ENCODE data around the gene CLCN5. TPM values are rescaled to one million over a fixed set of nuclear protein-coding genes. Genes with fewer than 3 reads are reported as not detected.

Gene CLCN5
- total RNA-seq, 1 donor from 2014 or later, result 7.2 TPM

DNA sequence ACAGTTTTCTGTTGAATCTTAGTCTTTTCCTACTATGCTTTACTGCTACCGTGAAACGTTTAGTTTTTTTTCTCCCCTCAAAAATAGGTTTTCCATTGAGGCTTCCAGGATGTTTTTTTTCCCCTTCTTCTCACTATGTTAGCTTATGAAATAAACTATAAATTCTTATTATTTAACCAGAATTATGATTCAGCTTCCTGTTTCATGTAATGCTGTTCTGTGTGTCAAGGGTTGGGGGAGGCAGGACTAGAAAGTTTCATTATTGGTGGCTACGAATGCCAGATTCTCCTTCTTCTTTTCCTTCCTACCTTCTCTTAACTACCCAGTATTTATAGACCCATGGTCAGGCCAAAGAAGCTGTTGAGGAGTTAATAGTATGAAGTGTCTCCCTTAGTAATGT, 11.8 kb downstream of the CLCN5 start:
- no peak for DNase-seq (ENCODE audit: low spot score)

DNA sequence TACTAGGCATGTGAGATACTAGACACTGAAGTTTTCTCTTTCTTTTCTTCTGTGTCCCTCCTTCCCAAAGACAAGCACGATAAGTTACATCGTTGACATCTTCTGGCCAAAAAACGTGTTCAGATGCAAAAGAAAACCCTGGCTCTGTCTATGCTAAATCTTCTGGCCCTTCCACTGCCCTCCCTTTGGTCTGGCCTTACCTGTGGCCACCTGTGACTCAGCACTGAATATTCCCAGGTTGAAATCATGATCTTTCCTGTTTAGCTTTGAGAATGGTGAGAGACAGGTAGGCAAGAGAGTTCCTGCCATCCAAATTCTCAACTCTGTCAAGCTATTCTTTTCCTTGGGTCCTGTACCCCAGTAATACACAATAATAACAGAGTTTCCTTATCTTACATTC, 12.3 kb downstream of the CLCN5 start:
- DNase-seq (ENCODE audit: low spot score), result no peak

DNA sequence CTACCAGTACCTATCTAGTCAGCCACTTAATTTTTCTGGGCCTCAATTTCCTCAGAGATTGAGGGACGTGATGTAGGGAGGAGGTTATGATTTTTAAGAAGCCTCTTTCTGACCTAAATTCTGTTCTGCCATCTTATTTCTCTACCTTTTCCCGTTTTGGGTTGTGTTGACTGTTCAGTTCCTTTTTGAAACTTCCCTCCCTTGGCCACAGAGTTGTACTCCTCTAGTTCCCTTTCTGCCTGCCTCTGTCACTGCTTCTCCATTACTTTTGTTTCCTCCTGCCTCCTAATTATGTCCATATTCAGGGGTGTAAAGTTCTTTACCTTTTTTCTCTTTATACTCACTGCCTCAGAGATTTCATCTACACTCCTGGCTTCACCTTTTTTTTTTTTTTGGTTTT, 25.4 kb downstream of the CLCN5 start:
- no peak for DNase-seq (ENCODE audit: low spot score)

- no peak for DNase-seq (ENCODE audit: low spot score)
These were observed 27.6 kb downstream of the CLCN5 start for GRCh38 chrX:49949961-49950360.

GRCh38 chrX:49951524-49952193, 29.3 kb downstream of the CLCN5 start:
- DNase-seq (ENCODE audit: low spot score), result no peak

GRCh38 chrX:49956313-49956712, 33.9 kb downstream of the CLCN5 start:
- no peak for DNase-seq (ENCODE audit: low spot score)

DNA sequence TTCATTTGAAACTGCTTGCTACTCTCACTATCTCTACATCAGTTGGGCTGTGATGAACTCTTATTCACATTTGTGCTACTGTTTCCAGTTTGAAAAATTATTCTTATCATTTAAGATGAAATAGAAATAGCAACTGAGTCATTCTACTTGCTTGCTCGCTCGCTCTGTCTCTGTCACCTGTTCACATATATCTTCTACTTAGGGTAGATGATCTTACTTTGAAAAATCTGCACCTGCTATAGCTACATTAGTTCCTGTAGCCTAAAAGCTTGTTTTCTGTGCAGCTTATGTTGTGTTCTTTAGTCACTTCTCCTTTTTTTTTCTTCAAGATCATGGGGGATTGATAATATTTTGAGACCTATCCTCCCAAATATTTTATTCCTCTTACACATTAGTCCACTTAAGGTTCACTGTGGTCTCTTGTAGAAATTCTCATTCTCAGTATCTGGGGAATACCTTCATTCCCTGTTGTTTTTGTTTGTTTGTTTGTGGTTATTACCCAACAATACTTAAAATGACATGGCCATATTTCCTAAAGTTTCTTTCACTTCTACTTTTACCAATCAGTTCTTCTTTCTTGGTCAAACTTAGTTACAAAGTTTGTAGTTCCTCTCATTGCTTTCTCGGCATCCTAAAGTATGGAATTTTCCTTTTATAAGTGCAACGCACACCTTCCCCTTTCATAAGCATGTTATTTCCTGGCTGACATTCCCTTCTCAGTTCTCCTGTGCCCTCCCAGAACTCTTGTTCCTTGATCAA, 36.5 kb downstream of the CLCN5 start:
- no peak for DNase-seq (ENCODE audit: low spot score)

DNA sequence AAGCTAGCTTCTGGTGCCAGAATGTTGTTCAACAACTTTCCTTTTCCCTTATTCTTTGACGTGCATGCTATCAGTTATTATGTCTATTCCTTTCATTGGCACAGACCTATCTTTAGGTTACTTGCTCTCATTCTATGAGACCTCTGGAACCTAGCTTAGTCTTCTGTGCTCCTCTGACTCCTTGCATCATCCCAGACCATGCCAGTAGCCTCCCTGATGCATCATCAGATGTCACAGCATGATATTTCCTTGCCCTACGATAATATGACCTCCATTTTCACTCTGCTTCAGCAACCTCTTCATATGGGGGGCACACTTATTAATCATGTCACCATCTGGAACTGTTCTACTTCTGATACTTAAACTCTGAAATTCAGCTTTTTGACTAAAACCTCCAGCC, 37.2 kb downstream of the CLCN5 start:
- DNase-seq (ENCODE audit: low spot score), result no peak

DNA sequence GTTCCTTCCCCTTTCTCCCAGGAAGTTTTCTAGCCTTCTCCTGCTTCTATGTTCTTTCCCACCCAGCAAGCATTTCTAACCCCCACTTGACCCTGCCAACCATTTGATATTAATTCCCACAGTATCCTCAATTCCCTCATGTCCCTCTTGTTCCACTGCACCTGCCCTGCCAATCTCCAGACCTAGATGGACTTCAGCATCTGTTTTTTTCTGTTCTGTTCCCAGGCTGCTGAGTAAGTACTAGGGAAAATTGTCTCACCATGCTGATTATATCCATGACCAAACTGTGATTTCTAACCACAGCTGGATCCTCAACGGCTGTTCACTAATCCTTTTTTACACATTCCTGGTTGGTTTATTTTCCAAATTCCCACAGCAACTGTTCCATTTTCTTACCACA, 37.7 kb downstream of the CLCN5 start:
- no peak for DNase-seq (ENCODE audit: low spot score)

- no peak for DNase-seq (ENCODE audit: low spot score)
These were observed 48.3 kb downstream of the CLCN5 start for GRCh38 chrX:49970674-49971073.

- no peak for DNase-seq (ENCODE audit: low spot score)
These were observed 50.0 kb downstream of the CLCN5 start for GRCh38 chrX:49972328-49972860.

DNA sequence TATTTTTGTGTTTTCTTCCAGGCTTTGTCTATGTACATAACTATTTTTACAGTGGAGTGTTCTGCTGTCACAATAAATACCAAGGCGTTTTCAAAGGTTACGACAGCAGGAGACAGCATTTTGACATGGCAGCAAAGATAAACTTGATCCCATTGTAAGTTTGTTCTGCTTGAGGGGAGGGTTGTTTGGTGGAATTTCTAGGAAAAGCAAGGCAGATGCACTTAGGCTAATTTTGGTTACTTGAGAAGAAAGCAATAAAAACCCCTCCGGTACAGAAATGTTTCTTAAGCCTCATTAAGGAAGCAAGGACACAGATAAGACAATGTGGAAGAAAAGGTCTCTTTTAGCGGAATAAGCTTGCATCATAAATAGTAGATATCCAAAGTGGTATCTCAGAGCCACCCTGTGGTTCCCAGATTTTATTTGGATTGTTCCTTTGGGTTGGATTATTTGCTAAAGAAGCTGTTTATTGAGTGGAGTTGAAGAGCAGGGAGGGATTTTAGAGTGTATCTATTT, 54.3 kb downstream of the CLCN5 start:
- no peak for DNase-seq (ENCODE audit: low spot score)

GRCh38 chrX:49977319-49978090, 55.1 kb downstream of the CLCN5 start:
- DNase-seq (ENCODE audit: low spot score), result no peak

DNA sequence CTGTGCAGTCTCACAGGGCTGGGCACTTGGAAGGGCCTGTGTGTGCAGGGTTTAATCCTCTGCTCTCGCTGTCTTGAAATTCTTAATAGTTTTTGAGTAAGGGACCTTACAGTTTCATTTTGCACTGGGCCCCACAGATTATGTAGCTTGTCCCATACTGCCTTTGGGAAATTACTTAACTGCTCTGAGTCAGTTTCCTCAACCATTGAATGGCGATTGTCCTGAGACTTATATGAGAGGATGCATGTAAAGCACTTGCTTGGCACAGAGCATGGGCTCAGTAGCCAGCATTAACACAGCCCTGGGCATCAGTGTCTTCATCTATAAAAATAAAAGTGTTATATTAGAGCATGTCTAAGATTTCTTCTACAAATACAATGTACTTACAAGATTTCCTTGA, 55.8 kb downstream of the CLCN5 start:
- no peak for DNase-seq (ENCODE audit: low spot score)

DNA sequence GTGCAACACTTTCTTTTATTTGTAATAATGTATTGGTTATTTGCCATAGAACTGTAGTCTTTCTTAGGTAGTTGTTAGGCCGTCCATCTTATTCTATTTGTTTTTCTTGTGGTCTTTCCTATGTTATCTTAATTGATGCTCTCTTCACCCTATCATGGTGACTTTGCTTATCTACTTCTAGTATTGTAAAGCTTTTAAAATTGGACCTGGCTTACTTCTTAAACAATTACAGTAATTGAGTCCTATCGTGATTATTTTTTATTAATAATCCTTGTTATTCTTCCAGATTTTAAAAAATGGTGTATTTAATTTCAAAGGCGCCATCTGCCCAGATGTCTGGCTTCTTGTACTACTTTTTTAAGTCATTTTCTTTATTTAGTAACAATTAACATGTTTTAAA, 63.7 kb downstream of the CLCN5 start:
- no peak for DNase-seq (ENCODE audit: low spot score)

GRCh38 chrX:49987651-49988050, 65.3 kb downstream of the CLCN5 start:
- DNase-seq (ENCODE audit: low spot score), result no peak

GRCh38 chrX:49988143-49988542, 65.7 kb downstream of the CLCN5 start:
- no peak for DNase-seq (ENCODE audit: low spot score)

- DNase-seq (ENCODE audit: low spot score), result no peak
These were observed 69.4 kb downstream of the CLCN5 start for GRCh38 chrX:49991758-49992157.

DNA sequence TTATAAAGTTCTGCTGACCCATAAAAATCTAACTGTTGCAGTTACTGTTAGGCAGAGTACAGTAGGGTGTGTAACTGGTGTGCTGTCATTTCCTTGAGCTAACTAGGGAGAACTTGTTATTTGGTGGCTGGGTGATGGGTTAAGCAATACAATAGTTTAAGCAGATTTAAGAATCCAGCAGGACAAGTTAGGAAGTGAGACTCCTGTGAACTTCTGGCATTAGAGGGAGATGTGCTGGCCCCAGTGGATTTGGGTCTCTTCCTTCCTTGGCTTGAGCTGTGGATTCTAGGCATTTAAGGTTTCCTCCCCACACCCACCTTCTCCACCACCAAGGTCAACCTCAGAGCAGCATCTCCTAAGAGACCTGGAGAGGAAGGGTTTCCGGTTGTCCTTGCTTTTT, 70.5 kb downstream of the CLCN5 start:
- DNase-seq (ENCODE audit: low spot score), result no peak

DNA sequence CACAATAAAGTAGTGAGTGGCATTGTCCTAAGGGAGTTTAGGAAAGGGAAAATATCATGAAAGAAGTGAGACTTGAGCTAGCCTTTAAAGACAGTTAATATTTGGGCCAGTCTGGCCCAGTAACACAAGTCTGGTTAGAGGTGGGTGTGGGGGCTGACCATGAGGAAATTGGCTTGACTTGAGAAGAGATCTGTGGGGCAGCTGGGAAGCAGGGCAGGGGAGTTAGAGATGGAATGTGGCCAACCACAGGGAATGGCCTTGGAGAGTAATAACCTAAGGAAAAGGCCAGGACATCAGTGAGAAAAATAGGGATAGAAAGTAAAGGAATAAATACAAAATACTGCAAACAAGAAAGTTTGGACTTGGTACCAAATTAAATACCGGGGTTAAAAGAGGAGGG, 71.3 kb downstream of the CLCN5 start:
- DNase-seq (ENCODE audit: low spot score), result no peak

DNA sequence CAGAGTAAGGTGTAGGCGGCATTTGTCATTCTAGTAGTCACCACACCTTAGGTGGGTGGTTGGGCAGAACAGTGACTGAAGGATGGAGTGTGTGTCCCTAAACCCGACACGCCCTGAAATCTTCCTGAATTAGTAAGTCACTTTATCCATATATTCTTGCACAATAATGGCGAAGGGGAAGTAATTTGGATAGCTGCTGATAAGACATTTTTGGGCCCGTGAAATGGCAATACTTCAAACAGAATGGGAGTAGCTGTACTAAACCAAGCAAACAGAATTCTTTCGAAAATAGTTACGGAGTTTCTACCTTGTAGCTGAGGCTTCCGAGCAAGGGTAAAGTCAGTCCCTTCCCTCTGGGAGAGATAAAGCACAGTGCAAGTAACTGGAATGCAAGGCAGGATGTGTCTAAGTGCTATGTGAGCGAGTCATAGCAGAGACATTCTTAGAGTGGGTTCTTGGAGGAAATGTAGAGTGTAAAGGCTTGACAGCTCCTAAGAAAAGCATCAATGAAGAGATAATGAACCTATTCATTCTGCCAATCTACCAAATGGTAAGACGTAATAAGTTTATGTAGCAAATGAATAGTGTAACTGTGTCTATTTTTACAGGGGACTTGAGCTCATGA, 72.8 kb downstream of the CLCN5 start:
- no peak for DNase-seq (ENCODE audit: low spot score)
